Heart left ventricle (tissue), 16 donors: ENCODE data around the gene MAP2K5. TPM values are rescaled to one million over a fixed set of nuclear protein-coding genes. Genes with fewer than 3 reads are reported as not detected.

Experiments
- ATAC-seq, 4 donors: fragments of 200-7000 bp; cut with Tn5 transposase; one replicate each; pipeline ENCODE4 v1.9.1; 2020 to 2022; ENCODE audit warnings: moderate library complexity in 4 of 4, mild to moderate bottlenecking in 3 of 4, moderate number of reproducible peaks in 1 of 4
- DNase-seq, 5 donors: peaks; one replicate each; pipeline ENCODE4 v3.0.0-alpha.2; 2020
- H3K27ac ChIP-seq, 12 donors: fragments of 200-600 bp; sonication (generic) in 4 of 12; one replicate each; pipeline versions ENCODE4 v1.5.0 to v1.8.0; 2016 to 2022; ENCODE audit warnings: mild to moderate bottlenecking in 2 of 12
- H3K27me3 ChIP-seq, 9 donors: fragments of 200-600 bp; sonication (generic) in 2 of 9; one replicate each; pipeline versions ENCODE4 v1.5.1 to v1.8.0; 2016 to 2022; ENCODE audit warnings: mild to moderate bottlenecking in 3 of 9
- H3K36me3 ChIP-seq, 9 donors: fragments of 200-600 bp; sonication (generic) in 2 of 9; one replicate each; pipeline versions ENCODE4 v1.5.0 to v1.8.0; 2018 to 2022; ENCODE audit warnings: mild to moderate bottlenecking in 2 of 9
- H3K4me1 ChIP-seq, 12 donors: fragments of 200-600 bp; sonication (generic) in 4 of 12; one replicate each; pipeline versions ENCODE4 v1.5.0 to v1.8.0; 2016 to 2022; ENCODE audit warnings: mild to moderate bottlenecking in 3 of 12
- H3K4me3 ChIP-seq, 12 donors: fragments of 200-600 bp; sonication (generic) in 4 of 12; one replicate each; pipeline versions ENCODE4 v1.5.0 to v1.8.0; 2017 to 2022; ENCODE audit warnings: mild to moderate bottlenecking in 9 of 12, moderate library complexity in 4 of 12
- H3K9me3 ChIP-seq, 12 donors: fragments of 200-600 bp; sonication (generic) in 4 of 12; one replicate each; pipeline versions ENCODE4 v1.5.0 to v1.8.0; 2016 to 2022; ENCODE audit warnings: mild to moderate bottlenecking in 1 of 12
- CTCF ChIP-seq, 12 donors: fragments of 200-600 bp; sonication (generic) in 4 of 12; IDR thresholded peaks; one replicate each; pipeline versions ENCODE4 v1.5.0 to v1.8.0; 2018 to 2022; ENCODE audit warnings: antibody characterized with exemption in 12 of 12, mild to moderate bottlenecking in 5 of 12
- POLR2A ChIP-seq, 2 donors: fragments of 450-650 bp; IDR thresholded peaks; one replicate each; pipeline ENCODE4 v1.6.1; 2017; ENCODE audit warnings: antibody characterized with exemption in 2 of 2, mild to moderate bottlenecking in 2 of 2, moderate library complexity in 2 of 2
- WGBS, 4 donors: extraction: QIAGEN DNeasy Blood & Tissue Kit in 2 of 4; methylation state at CpG; one replicate each; pipeline versions ENCODE4 v1.1.5 to v1.1.7; 2013 to 2018; 5-methylcytosine and 5-hydroxymethylcytosine counted together
- intact Hi-C, 10 donors: fragments of 100-400 bp; cut with DNase I; formaldehyde crosslinking; loops; one replicate each; pipeline versions ENCODE4 v1.11.1 to v1.14.2; 2022
- polyA plus RNA-seq, 2 donors: library from polyadenylated mRNA; stranded (reverse); fragments of 200-250 nt; gene quantifications; one replicate each; pipeline ENCODE4 v1.2.3, GENCODE V29; 2013
- total RNA-seq, 9 donors: library from RNA; depleted of rRNA in 2 of 9; stranded (reverse); fragments of >200 nt in 2 of 9; fragmentation: NEBNext Ultra II Directional in 3 of 9; extraction: Animal tissue kit (Norgen Biotek cat#: 25700) in 3 of 9; gene quantifications; one replicate each; pipeline versions ENCODE4 v1.1.0 to v1.2.4, GENCODE V29; 2016 to 2023
- donor health status: ischemic (EF 13 %, LVEDD 7.1; RV severe dilation, severe dysfunction).
- donor health status: healthy with polysubstance abuse.
- donor health status: DM: no; HTN: yes; CAD: no.
- donor health status: DM: no; HTN: no; CAD: no.
- donor health status: ischemic (EF 25% LVEDD 6.9; RV normal size, moderate dysfunction).
- donor health status: ischemic (EF 25% LVEDD 5.7; RV mildly dilated, moderate dysfunction).
- donor health status: healthy.
- donor health status: DM: yes; HTN: yes; CAD: no.
- donor health status: ischemic (EF 35%, LVEDD 5.7; RV mildly dilated, moderate dysfunction).
- donor health status: nonischemic (EF 11% LVEDD 7.7; RV severe dilation, severe dysfunction).
- donor health status: DM: yes; HTN: yes; CAD: no.
- donor health status: PGD.
- donor health status: ischemic (EF 29% LVEDD 5.4; RV normal size, mild dysfunction).
- donor health status: nonischemic (EF 23%, LVEDD 6.1; RV moderate dilation, normal function).

MAP2K5 gene
- total and polyA plus RNA-seq, 11 donors = 8.1 to 32.0 (median 19.1) TPM

- Histone ChIP-seq H3K36me3 (no peaks in the 10 kb centered on the region), H3K9me3 (peaks cover 0 to 15% (median 0%) of the 10 kb centered on the region in 12 donors), H3K4me1 (peaks cover 0 to 34% (median 10%) of the 10 kb centered on the region in 12 donors), H3K27me3 (peaks cover 43 to 79% (median 59%) of the 10 kb centered on the region in 9 donors), H3K4me3 (no peak overlapping the region), H3K27ac (no peak overlapping the region)
- TF ChIP-seq CTCF (IDR thresholded peaks at IDR 0.05) (no peak), POLR2A (IDR thresholded peaks at IDR 0.05) (no peak)
- DNase-seq (no peak), ATAC-seq (no peak)
- intact Hi-C loops = loop anchor here in 1 of 10 donors (2.0 kb wide), 1 partner anchor 38 kb away; no protein-coding TSS in a partner anchor
- 66 to 76% (median 69%) methylated on average over 3 of the region's 3 CpGs for WGBS, 4 donors
These were observed 276.0 kb downstream of the MAP2K5 start for GRCh38 chr15:67818464-67818863.

GRCh38 chr15:67819636-67820035 is 277.1 kb downstream of the MAP2K5 start:
- Histone ChIP-seq H3K4me1 (peaks cover 0 to 36% (median 12%) of the 10 kb centered on the region in 12 donors), H3K36me3 (no peaks in the 10 kb centered on the region), H3K27me3 (peaks cover 53 to 90% (median 71%) of the 10 kb centered on the region in 9 donors), H3K9me3 (peaks cover 0 to 15% (median 0%) of the 10 kb centered on the region in 12 donors), H3K27ac (no peak overlapping the region), H3K4me3 (no peak overlapping the region)
- 10 to 14% (median 12%) methylated on average over 19 of the region's 19 CpGs for WGBS, 4 donors
- TF ChIP-seq CTCF (IDR thresholded peaks at IDR 0.05) (no peak), POLR2A (IDR thresholded peaks at IDR 0.05) (no peak)
- ATAC-seq = no peak
- no peak for DNase-seq
- intact Hi-C loops = loop anchor here in 1 of 10 donors (2.0 kb wide), 1 partner anchor 39 kb away; no protein-coding TSS in a partner anchor

- peaks cover 57 to 92% (median 78%) of the 10 kb centered on the region in 9 donors for H3K27me3 ChIP-seq
- no peak overlapping the region for H3K27ac ChIP-seq
- no peak for TF ChIP-seq POLR2A (IDR thresholded peaks at IDR 0.05)
- TF ChIP-seq CTCF (IDR thresholded peaks at IDR 0.05) = no peak
- H3K4me1 ChIP-seq = peaks cover 0 to 42% (median 18%) of the 10 kb centered on the region in 12 donors
- H3K36me3 ChIP-seq = no peaks in the 10 kb centered on the region
- ATAC-seq (no peak), DNase-seq (no peak)
- intact Hi-C loops = no loop called here
- 7 to 13% (median 11%) methylated on average over 46 to 50 of the region's 50 CpGs for WGBS, 4 donors
- peaks cover 0 to 12% (median 0%) of the 10 kb centered on the region in 12 donors for H3K9me3 ChIP-seq
- no peak overlapping the region for H3K4me3 ChIP-seq
These were observed 277.9 kb downstream of the MAP2K5 start for GRCh38 chr15:67820122-67820991.
